K562 (cell line): ENCODE results near the gene NRG3.

ENCODE experiments used
- CTCF ChIP-seq, 3 experiments: IDR thresholded peaks in 2 of 3; conservative IDR thresholded peaks in 1 of 3; 2 replicates each; pipeline ENCODE4 v1.5.1; 2011 to 2012; ENCODE audit warnings: low read length in 3 of 3, mild to moderate bottlenecking in 3 of 3, control low read depth in 2 of 3, improper control_type of control experiment in 1 of 3, inconsistent platforms in 1 of 3, low read depth in 1 of 3, mixed read lengths in 1 of 3, moderate library complexity in 1 of 3; ENCODE audit not compliant: insufficient read depth in 2 of 3
- ELF4 ChIP-seq: fragments of 450-650 bp; formaldehyde crosslinking; IDR thresholded peaks from 2 replicates; pipeline ENCODE4 v1.4.0; 2022; ENCODE audit warnings: missing genetic modification characterization
- POLR2AphosphoS5 ChIP-seq: IDR thresholded peaks from 2 replicates; pipeline ENCODE4 v1.6.1; 2011; ENCODE audit warnings: mild to moderate bottlenecking, low read depth, low read length, moderate library complexity; ENCODE audit not compliant: control insufficient read depth, insufficient read depth
- USF2 ChIP-seq: sonication (generic); formaldehyde crosslinking; IDR thresholded peaks from 2 replicates; pipeline ENCODE4 v1.5.0; 2020; ENCODE audit warnings: missing genetic modification reagents
- TF ChIP-seq, protein P1 (sequence below): sonication (generic); formaldehyde crosslinking; IDR thresholded peaks from 2 replicates; pipeline ENCODE4 v1.8.0; 2022; ENCODE audit warnings: mild to moderate bottlenecking, missing genetic modification reagents

DNA sequence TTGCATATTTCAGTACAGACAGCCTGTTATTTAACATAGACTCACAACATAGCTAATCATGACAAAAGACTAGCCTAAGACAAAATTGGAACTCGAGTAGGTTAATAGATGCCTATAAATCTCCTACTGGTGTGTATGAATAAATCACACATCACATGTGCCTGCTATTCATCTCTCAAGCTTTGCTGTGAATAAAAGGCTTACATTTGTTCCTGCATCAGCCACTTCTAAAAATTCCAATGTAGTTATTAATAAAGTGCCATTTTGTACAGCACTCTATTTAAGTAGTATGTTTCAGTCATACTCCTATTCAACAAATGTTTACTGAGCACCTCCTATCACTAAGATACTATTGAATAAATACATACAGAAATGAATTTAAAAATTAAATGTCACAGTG lies 486.3 kb downstream of the NRG3 start:
- TF ChIP-seq, protein P1, sequence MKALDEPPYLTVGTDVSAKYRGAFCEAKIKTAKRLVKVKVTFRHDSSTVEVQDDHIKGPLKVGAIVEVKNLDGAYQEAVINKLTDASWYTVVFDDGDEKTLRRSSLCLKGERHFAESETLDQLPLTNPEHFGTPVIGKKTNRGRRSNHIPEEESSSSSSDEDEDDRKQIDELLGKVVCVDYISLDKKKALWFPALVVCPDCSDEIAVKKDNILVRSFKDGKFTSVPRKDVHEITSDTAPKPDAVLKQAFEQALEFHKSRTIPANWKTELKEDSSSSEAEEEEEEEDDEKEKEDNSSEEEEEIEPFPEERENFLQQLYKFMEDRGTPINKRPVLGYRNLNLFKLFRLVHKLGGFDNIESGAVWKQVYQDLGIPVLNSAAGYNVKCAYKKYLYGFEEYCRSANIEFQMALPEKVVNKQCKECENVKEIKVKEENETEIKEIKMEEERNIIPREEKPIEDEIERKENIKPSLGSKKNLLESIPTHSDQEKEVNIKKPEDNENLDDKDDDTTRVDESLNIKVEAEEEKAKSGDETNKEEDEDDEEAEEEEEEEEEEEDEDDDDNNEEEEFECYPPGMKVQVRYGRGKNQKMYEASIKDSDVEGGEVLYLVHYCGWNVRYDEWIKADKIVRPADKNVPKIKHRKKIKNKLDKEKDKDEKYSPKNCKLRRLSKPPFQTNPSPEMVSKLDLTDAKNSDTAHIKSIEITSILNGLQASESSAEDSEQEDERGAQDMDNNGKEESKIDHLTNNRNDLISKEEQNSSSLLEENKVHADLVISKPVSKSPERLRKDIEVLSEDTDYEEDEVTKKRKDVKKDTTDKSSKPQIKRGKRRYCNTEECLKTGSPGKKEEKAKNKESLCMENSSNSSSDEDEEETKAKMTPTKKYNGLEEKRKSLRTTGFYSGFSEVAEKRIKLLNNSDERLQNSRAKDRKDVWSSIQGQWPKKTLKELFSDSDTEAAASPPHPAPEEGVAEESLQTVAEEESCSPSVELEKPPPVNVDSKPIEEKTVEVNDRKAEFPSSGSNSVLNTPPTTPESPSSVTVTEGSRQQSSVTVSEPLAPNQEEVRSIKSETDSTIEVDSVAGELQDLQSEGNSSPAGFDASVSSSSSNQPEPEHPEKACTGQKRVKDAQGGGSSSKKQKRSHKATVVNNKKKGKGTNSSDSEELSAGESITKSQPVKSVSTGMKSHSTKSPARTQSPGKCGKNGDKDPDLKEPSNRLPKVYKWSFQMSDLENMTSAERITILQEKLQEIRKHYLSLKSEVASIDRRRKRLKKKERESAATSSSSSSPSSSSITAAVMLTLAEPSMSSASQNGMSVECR (CRISPR knock-in tag), result no peak
- no peak for TF ChIP-seq POLR2AphosphoS5
- no peak for TF ChIP-seq CTCF (IDR thresholded peaks at IDR 0.05 in 2 of 3, conservative IDR thresholded peaks at IDR 0.05 in 1 of 3; ENCODE audit: insufficient read depth in 2 of 3, low read depth in 1 of 3, low read length in 3 of 3)
- no peak for TF ChIP-seq ELF4
- no peak for TF ChIP-seq USF2 (CRISPR knock-in tag)
